Measurements from ENCODE around the gene TMEM127.

DNA sequence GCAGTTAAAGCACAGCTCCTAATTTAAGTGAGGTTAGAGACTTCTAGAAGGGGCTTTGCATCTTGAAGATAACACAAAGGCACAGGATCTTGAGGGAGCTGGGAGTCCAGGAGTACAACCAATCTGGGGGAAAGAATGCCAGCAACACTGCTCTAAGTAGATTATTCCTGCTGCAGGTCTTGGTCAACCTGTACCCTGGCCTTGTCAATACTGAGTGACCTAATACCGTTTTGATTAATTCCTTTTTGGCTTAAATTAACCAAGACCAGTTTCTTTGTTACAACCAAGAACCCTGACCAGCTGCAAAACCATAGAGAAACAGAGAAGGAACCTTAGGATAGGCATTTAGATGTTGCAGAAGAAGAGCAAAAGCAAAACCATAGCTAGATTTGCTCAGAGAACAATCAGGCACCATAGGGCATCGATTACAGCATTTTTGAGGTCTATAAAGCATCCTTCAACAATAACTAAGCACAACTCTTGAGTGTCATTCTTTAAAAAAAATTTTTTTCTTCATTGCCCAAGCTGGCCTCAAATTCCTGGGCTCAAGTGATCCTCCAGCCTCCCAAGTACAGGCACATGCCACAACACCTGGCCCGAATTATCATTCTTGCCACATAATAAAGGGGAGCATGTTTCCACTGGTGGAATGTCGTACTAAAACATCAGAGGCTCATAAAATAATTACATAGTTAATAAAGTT lies 63.5 kb downstream of the TMEM127 start:
- TF ChIP-seq, protein P1, sequence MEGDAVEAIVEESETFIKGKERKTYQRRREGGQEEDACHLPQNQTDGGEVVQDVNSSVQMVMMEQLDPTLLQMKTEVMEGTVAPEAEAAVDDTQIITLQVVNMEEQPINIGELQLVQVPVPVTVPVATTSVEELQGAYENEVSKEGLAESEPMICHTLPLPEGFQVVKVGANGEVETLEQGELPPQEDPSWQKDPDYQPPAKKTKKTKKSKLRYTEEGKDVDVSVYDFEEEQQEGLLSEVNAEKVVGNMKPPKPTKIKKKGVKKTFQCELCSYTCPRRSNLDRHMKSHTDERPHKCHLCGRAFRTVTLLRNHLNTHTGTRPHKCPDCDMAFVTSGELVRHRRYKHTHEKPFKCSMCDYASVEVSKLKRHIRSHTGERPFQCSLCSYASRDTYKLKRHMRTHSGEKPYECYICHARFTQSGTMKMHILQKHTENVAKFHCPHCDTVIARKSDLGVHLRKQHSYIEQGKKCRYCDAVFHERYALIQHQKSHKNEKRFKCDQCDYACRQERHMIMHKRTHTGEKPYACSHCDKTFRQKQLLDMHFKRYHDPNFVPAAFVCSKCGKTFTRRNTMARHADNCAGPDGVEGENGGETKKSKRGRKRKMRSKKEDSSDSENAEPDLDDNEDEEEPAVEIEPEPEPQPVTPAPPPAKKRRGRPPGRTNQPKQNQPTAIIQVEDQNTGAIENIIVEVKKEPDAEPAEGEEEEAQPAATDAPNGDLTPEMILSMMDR (IDR thresholded peaks at IDR 0.05 in 4 of 5, conservative IDR thresholded peaks at IDR 0.05 in 1 of 5), result no peak
- no peak for TF ChIP-seq POLR2A (IDR thresholded peaks at IDR 0.05)

Measured in gastrocnemius medialis (tissue), 4 donors.